H9 (cell line): ENCODE results near the gene SOSTDC1. TPM values are rescaled to one million over a fixed set of nuclear protein-coding genes. Genes with fewer than 3 reads are reported as not detected.

Experiments used
- DNase-seq: peaks from one replicate; pipeline ENCODE4 v3.0.0-alpha.2; 2017
- H2AFZ ChIP-seq: one replicate; pipeline ENCODE4 v1.6.1; 2013; ENCODE audit warnings: mild to moderate bottlenecking, low read length, control low read depth, moderate library complexity
- H2AK5ac ChIP-seq: 2 replicates; pipeline ENCODE4 v1.6.1; 2013; ENCODE audit warnings: low read length, control low read depth, mixed read lengths; ENCODE audit not compliant: insufficient read length
- H2BK120ac ChIP-seq: one replicate; pipeline ENCODE4 v1.6.1; 2013; ENCODE audit warnings: low read depth, mild to moderate bottlenecking, low read length, control low read depth, inconsistent platforms; ENCODE audit not compliant: poor library complexity, severe bottlenecking
- H2BK12ac ChIP-seq: 2 replicates; pipeline ENCODE4 v1.6.1; 2013; ENCODE audit warnings: low read length, control low read depth, mixed read lengths, low read depth; ENCODE audit not compliant: insufficient read length
- H2BK15ac ChIP-seq: 2 replicates; pipeline ENCODE4 v1.6.1; 2013; ENCODE audit warnings: low read depth, low read length, control low read depth
- H2BK20ac ChIP-seq: one replicate; pipeline ENCODE4 v1.6.1; 2013; ENCODE audit warnings: low read depth, mild to moderate bottlenecking, low read length, control low read depth, inconsistent platforms; ENCODE audit not compliant: poor library complexity, severe bottlenecking
- H2BK5ac ChIP-seq: 2 replicates; pipeline ENCODE4 v1.6.1; 2013; ENCODE audit warnings: low read length, control low read depth, mixed read lengths; ENCODE audit not compliant: insufficient read length
- H3K14ac ChIP-seq: 2 replicates; pipeline ENCODE4 v1.6.1; 2013; ENCODE audit warnings: low read length, control low read depth; ENCODE audit not compliant: insufficient read depth
- H3K18ac ChIP-seq: 2 replicates; pipeline ENCODE4 v1.6.1; 2013; ENCODE audit warnings: low read depth, mild to moderate bottlenecking, mixed read lengths, low read length, control low read depth; ENCODE audit not compliant: insufficient read length
- H3K23ac ChIP-seq: 2 replicates; pipeline ENCODE4 v1.6.1; 2013; ENCODE audit warnings: low read length, control low read depth, mixed read lengths, low read depth; ENCODE audit not compliant: insufficient read length
- H3K23me2 ChIP-seq: 2 replicates; pipeline ENCODE4 v1.6.1; 2013; ENCODE audit warnings: low read depth, mild to moderate bottlenecking, mixed read lengths, low read length, control low read depth; ENCODE audit not compliant: insufficient read length, poor library complexity, severe bottlenecking
- H3K27ac ChIP-seq: 2 replicates; pipeline ENCODE4 v1.5.1; 2013; ENCODE audit warnings: low read length, control low read depth, mixed read lengths, low read depth; ENCODE audit not compliant: insufficient read length
- H3K27me3 ChIP-seq: 2 replicates; pipeline ENCODE4 v1.6.1; 2013; ENCODE audit warnings: low read length, control low read depth, inconsistent platforms; ENCODE audit not compliant: insufficient read depth
- H3K4ac ChIP-seq: 2 replicates; pipeline ENCODE4 v1.6.1; 2013; ENCODE audit warnings: low read depth, mild to moderate bottlenecking, control low read depth, inconsistent platforms, low read length, moderate library complexity
- H3K4me1 ChIP-seq: 2 replicates; pipeline ENCODE4 v1.6.1; 2013; ENCODE audit warnings: low read length, control low read depth, inconsistent platforms; ENCODE audit not compliant: insufficient read depth
- H3K4me2 ChIP-seq: 2 replicates; pipeline ENCODE4 v1.6.1; 2013; ENCODE audit warnings: low read length, control low read depth, mixed read lengths; ENCODE audit not compliant: insufficient read length, insufficient read depth
- H3K56ac ChIP-seq: 2 replicates; pipeline ENCODE4 v1.6.1; 2013; ENCODE audit warnings: low read depth, mild to moderate bottlenecking, mixed read lengths, low read length, control low read depth; ENCODE audit not compliant: insufficient read length
- H3K79me1 ChIP-seq: 2 replicates; pipeline ENCODE4 v1.6.1; 2013; ENCODE audit warnings: low read depth, mild to moderate bottlenecking, moderate library complexity, low read length, control low read depth, inconsistent platforms; ENCODE audit not compliant: insufficient read depth, poor library complexity, severe bottlenecking
- H3K79me2 ChIP-seq: 2 replicates; pipeline ENCODE4 v1.6.1; 2013; ENCODE audit warnings: low read length, control low read depth, inconsistent platforms; ENCODE audit not compliant: insufficient read depth
- H3K9ac ChIP-seq: 2 replicates; pipeline ENCODE4 v1.6.1; 2013; ENCODE audit warnings: low read length, control low read depth, mixed read lengths; ENCODE audit not compliant: insufficient read length; ENCODE audit errors: extremely low read depth
- H3K9me3 ChIP-seq: one replicate; pipeline ENCODE4 v1.6.1; 2013; ENCODE audit warnings: low read depth, low read length, inconsistent platforms; ENCODE audit not compliant: control insufficient read depth
- H3T11ph ChIP-seq: one replicate; pipeline ENCODE4 v1.6.1; 2013; ENCODE audit warnings: mild to moderate bottlenecking, low read length, control low read depth, inconsistent platforms
- H4K20me1 ChIP-seq: one replicate; pipeline ENCODE4 v1.6.1; 2013; ENCODE audit not compliant: control insufficient read depth, insufficient read length, insufficient read depth
- H4K5ac ChIP-seq: 2 replicates; pipeline ENCODE4 v1.6.1; 2013; ENCODE audit warnings: low read depth, mild to moderate bottlenecking, mixed read lengths, low read length, control low read depth; ENCODE audit not compliant: insufficient read length
- H4K8ac ChIP-seq: replicated peaks from 2 replicates; pipeline ENCODE4 v1.6.1; 2013; ENCODE audit warnings: low read length, control low read depth, mixed read lengths, low read depth; ENCODE audit not compliant: insufficient read length
- H4K91ac ChIP-seq: 2 replicates; pipeline ENCODE4 v1.6.1; 2013; ENCODE audit warnings: low read depth, mild to moderate bottlenecking, moderate library complexity, mixed read lengths, low read length, control low read depth; ENCODE audit not compliant: insufficient read length
- H3K27ac Mint-ChIP-seq, 3 experiments: 2 replicates in 2 of 3; 3 replicates in 1 of 3; pipeline ENCODE4 v1.8.0; 2020 to 2021; ENCODE audit warnings: mixed read lengths in 3 of 3, mild to moderate bottlenecking in 1 of 3, moderate library complexity in 1 of 3
- H3K27me3 Mint-ChIP-seq: 2 replicates; pipeline ENCODE4 v1.8.0; 2021; ENCODE audit warnings: low read depth, mild to moderate bottlenecking, moderate library complexity, mixed read lengths
- H3K36me3 Mint-ChIP-seq, 3 experiments: 2 replicates in 2 of 3; 3 replicates in 1 of 3; pipeline ENCODE4 v1.8.0; 2020 to 2021; ENCODE audit warnings: low read depth in 3 of 3, mixed read lengths in 3 of 3; ENCODE audit not compliant: insufficient read depth in 1 of 3
- H3K4me1 Mint-ChIP-seq, 2 experiments: 2 replicates each; pipeline ENCODE4 v1.8.0; 2020; ENCODE audit warnings: mixed read lengths in 2 of 2
- H3K4me3 Mint-ChIP-seq, 2 experiments: 2 replicates in 1 of 2; 3 replicates in 1 of 2; pipeline ENCODE4 v1.8.0; 2020 to 2021; ENCODE audit warnings: mild to moderate bottlenecking in 2 of 2, mixed read lengths in 2 of 2, moderate library complexity in 1 of 2
- H3K9me3 Mint-ChIP-seq, 2 experiments: 2 replicates in 1 of 2; 3 replicates in 1 of 2; pipeline ENCODE4 v1.8.0; 2020; ENCODE audit warnings: mild to moderate bottlenecking in 2 of 2, mixed read lengths in 2 of 2, moderate library complexity in 1 of 2
- WGBS: extraction: QIAGEN DNeasy Blood & Tissue Kit; methylation state at CpG from one replicate; pipeline ENCODE4 v1.1.7; 2013; ENCODE audit warnings: missing lambda C conversion rate, low lambda C conversion rate, mixed read lengths; ENCODE audit not compliant: insufficient read length; ENCODE audit errors: extremely low coverage; 5-methylcytosine and 5-hydroxymethylcytosine counted together
- total RNA-seq: library from RNA; stranded (reverse); gene quantifications from 2 replicates; pipeline ENCODE4 v1.2.1, GENCODE V29; 2021
- TF ChIP-seq, protein P1 (sequence below): fragments of 200-600 bp; sonication (generic); conservative IDR thresholded peaks from 3 replicates; pipeline ENCODE4 v1.8.0; 2021; ENCODE audit warnings: antibody characterized with exemption, mild to moderate bottlenecking

The SOSTDC1 gene
- total RNA-seq, 1 experiment from 2014 or later, result not detected

DNA sequence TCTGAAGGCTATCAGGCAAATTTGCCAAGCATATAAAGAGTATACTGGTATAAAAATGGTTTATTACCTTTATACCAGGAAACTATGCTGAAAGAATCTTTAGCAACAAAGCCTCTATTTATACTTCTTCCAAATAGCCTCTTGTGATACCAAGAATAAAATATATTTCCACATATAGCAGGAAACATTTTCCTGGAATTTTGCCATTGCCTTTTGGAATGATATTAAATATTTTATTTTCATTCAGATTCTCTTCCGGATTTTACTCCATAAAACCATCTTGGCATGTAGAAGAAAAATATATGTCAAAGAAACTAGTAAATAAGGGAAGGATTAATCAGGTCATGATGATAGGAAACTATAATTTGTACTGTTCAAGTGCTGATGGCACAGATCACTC lies 17.7 kb downstream of the SOSTDC1 start:
- Histone ChIP-seq H3K9ac (no peak overlapping the region), H3K14ac (no peak overlapping the region), H3K27ac (no peak overlapping the region), H4K5ac (no peak overlapping the region), H3K27me3 (no peaks in the 10 kb centered on the region), H2AFZ (no peak overlapping the region), H3K4me1 (no peaks in the 10 kb centered on the region), H3K79me2 (no peaks in the 10 kb centered on the region), H3K4ac (no peak overlapping the region), H2BK15ac (no peak overlapping the region), H3K23me2 (no peaks in the 10 kb centered on the region), H3K79me1 (no peaks in the 10 kb centered on the region), H2BK5ac (no peak overlapping the region), H3K23ac (no peak overlapping the region), H3K56ac (no peak overlapping the region), H3T11ph (no peak overlapping the region), H3K9me3 (no peaks in the 10 kb centered on the region), H4K8ac (no peak overlapping the region), H2BK12ac (no peak overlapping the region), H4K20me1 (no peaks in the 10 kb centered on the region), H2BK120ac (no peak overlapping the region), H3K4me2 (no peak overlapping the region), H3K18ac (no peak overlapping the region), H4K91ac (no peak overlapping the region), H2BK20ac (no peak overlapping the region), H2AK5ac (no peak overlapping the region)
- Mint-ChIP-seq H3K27ac (no peak overlapping the region), H3K4me3 (no peak overlapping the region), H3K36me3 (no peaks in the 10 kb centered on the region), H3K27me3 (no peaks in the 10 kb centered on the region), H3K9me3 (no peaks in the 10 kb centered on the region), H3K4me1 (no peaks in the 10 kb centered on the region)
- no peak for DNase-seq
- TF ChIP-seq, protein P1, sequence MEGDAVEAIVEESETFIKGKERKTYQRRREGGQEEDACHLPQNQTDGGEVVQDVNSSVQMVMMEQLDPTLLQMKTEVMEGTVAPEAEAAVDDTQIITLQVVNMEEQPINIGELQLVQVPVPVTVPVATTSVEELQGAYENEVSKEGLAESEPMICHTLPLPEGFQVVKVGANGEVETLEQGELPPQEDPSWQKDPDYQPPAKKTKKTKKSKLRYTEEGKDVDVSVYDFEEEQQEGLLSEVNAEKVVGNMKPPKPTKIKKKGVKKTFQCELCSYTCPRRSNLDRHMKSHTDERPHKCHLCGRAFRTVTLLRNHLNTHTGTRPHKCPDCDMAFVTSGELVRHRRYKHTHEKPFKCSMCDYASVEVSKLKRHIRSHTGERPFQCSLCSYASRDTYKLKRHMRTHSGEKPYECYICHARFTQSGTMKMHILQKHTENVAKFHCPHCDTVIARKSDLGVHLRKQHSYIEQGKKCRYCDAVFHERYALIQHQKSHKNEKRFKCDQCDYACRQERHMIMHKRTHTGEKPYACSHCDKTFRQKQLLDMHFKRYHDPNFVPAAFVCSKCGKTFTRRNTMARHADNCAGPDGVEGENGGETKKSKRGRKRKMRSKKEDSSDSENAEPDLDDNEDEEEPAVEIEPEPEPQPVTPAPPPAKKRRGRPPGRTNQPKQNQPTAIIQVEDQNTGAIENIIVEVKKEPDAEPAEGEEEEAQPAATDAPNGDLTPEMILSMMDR, result no peak
- no CpG with 5 or more reads among the region's 1 CpG for whole genome bisulfite sequencing
